ENCODE results near the gene CDADC1.

Gene CDADC1

DNA sequence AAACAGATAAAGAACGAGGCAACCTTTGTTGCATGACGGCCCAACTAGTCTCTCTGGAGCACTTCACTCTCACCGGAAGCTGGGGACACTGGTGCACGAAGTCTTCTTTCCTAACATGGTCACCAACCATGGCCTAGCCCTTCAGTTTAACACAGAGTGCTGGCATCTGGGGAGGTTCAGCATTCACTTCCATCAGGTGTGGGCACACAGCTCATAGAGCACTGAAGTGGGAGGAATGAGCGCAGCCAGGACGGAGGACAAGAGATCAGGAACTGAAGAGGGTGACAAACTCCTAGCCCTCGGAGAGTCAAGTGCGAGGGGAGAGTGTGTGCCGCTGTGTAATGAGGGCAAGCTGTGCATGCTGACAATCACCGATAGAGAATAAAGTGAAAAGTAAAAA, 92.4 kb downstream of the CDADC1 start:
- H3K36me3 ChIP-seq (ENCODE audit: control insufficient read depth, insufficient read depth, low read length): no peaks in the 10 kb centered on the region
- no peaks in the 10 kb centered on the region for H3K9me3 ChIP-seq (ENCODE audit: control insufficient read depth, insufficient read depth, low read length)
- no peaks in the 10 kb centered on the region for H3K4me1 ChIP-seq (ENCODE audit: control insufficient read depth, insufficient read depth, low read length)
- no peak overlapping the region for H3K4me3 ChIP-seq (ENCODE audit: low read depth, low read length)
- no peak overlapping the region for H3K27ac ChIP-seq (ENCODE audit: low read depth, low read length)
- no peaks in the 10 kb centered on the region for H3K27me3 ChIP-seq (ENCODE audit: control insufficient read depth, insufficient read depth, low read length)
- no peak overlapping the region for H3K9ac ChIP-seq (ENCODE audit: low read depth, low read length)

DNA sequence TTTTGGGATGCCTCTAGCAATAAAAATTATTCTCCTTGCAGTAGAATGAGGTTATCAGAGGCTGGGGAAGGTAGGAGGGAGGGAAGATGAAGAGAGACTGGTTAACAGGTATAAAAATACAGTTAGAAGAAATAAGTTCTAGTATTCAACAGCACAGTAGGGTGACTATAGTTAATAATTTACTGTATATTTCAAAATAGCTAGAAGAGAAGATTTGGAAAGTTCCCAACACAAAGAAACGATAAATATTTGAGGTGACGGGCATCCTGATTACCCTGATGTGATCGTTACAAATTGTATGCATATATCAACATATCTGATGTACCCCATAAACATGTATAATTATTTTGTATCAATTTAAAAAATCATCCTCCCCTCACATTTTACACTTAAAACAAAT, 93.8 kb downstream of the CDADC1 start:
- no peaks in the 10 kb centered on the region for H3K36me3 ChIP-seq (ENCODE audit: control insufficient read depth, insufficient read depth, low read length)
- no peak overlapping the region for H3K4me3 ChIP-seq (ENCODE audit: low read depth, low read length)
- H3K27ac ChIP-seq (ENCODE audit: low read depth, low read length): no peak overlapping the region
- H3K4me1 ChIP-seq (ENCODE audit: control insufficient read depth, insufficient read depth, low read length): no peaks in the 10 kb centered on the region
- H3K9ac ChIP-seq (ENCODE audit: low read depth, low read length): no peak overlapping the region
- H3K9me3 ChIP-seq (ENCODE audit: control insufficient read depth, insufficient read depth, low read length): no peaks in the 10 kb centered on the region
- H3K27me3 ChIP-seq (ENCODE audit: control insufficient read depth, insufficient read depth, low read length): no peaks in the 10 kb centered on the region

DNA sequence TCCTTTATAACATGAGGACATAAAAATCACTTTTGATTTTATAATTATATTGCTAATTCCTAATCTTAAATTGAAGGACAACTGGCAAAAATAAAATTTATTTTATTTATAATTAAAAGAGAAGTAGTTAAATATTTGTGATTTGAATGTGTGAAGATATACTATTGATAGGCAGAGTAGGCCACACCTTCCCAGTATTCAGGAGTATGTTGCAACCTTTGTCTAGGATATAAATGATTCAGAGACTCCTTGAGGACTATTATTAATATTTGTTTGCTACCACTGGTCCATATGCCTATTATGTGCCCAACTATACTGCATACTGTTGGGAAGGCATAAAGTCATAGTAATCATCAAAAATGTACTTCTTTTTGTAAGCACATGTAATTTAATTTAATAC, 94.2 kb downstream of the CDADC1 start:
- Histone ChIP-seq H3K27me3 (ENCODE audit: control insufficient read depth, insufficient read depth, low read length) (no peaks in the 10 kb centered on the region), H3K4me1 (ENCODE audit: control insufficient read depth, insufficient read depth, low read length) (no peaks in the 10 kb centered on the region)

DNA sequence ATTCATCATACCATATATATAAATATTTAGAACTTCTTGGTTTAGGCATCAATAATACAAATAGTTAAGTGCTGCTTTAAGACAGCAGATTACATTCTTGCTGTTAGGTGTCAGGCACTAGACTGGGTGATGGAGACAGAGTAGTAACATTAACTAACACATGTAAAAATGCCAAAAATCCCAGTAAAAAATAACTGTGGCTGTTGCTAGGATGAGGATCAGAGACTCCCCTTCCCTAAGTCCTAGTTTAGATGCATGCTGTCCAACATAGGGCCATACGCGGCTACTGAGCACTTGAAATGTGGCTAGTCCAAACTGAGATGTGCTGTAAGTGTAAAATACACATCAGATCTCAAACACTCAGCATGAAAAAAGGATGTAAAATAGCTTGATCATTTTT, 94.7 kb downstream of the CDADC1 start:
- Histone ChIP-seq H3K36me3 (ENCODE audit: control insufficient read depth, insufficient read depth, low read length) (no peaks in the 10 kb centered on the region), H3K27me3 (ENCODE audit: control insufficient read depth, insufficient read depth, low read length) (no peaks in the 10 kb centered on the region), H3K4me1 (ENCODE audit: control insufficient read depth, insufficient read depth, low read length) (no peaks in the 10 kb centered on the region), H3K9me3 (ENCODE audit: control insufficient read depth, insufficient read depth, low read length) (no peaks in the 10 kb centered on the region), H3K4me3 (ENCODE audit: low read depth, low read length) (no peak overlapping the region), H3K27ac (ENCODE audit: low read depth, low read length) (no peak overlapping the region), H3K9ac (ENCODE audit: low read depth, low read length) (no peak overlapping the region)

More for the DNA sequence above, 94.2 kb downstream of the CDADC1 start:
- no peak overlapping the region for H3K27ac ChIP-seq (ENCODE audit: low read depth, low read length)
- no peaks in the 10 kb centered on the region for H3K36me3 ChIP-seq (ENCODE audit: control insufficient read depth, insufficient read depth, low read length)
- H3K4me3 ChIP-seq (ENCODE audit: low read depth, low read length): no peak overlapping the region
- no peak overlapping the region for H3K9ac ChIP-seq (ENCODE audit: low read depth, low read length)
- H3K9me3 ChIP-seq (ENCODE audit: control insufficient read depth, insufficient read depth, low read length): no peaks in the 10 kb centered on the region
